Measurements from ENCODE around the gene ZMYND11.

- TF ChIP-seq IRX3 (CRISPR knock-in tag; IDR thresholded peaks at IDR 0.05; ENCODE audit: borderline replicate concordance, low read depth) (no peak), GLI4 (CRISPR knock-in tag; IDR thresholded peaks at IDR 0.05; ENCODE audit: borderline replicate concordance) (no peak)
These were observed 48.9 kb downstream of the ZMYND11 start for GRCh38 chr10:184174-184573.

Data from HepG2 (cell line).